GM12878 (cell line): Measurements from ENCODE around the gene TTC39C. TPM values are rescaled to one million over a fixed set of nuclear protein-coding genes. Genes with fewer than 3 reads are reported as not detected.

Source experiments
- ASH2L ChIP-seq: fragments of 300-600, 200-600 bp; sonication (generic); IDR thresholded peaks from 2 replicates; pipeline ENCODE4 v1.6.1; 2017; ENCODE audit warnings: low read depth, mild to moderate bottlenecking, borderline replicate concordance
- ATF7 ChIP-seq: fragments of 450-650 bp; IDR thresholded peaks from 2 replicates; pipeline ENCODE4 v1.6.1; 2016; ENCODE audit warnings: low read depth, mild to moderate bottlenecking
- BMI1 ChIP-seq: fragments of 450-650 bp; IDR thresholded peaks from 2 replicates; pipeline ENCODE4 v1.6.1; 2016; ENCODE audit warnings: mild to moderate bottlenecking, moderate library complexity, borderline replicate concordance
- CBFB ChIP-seq: IDR thresholded peaks from 2 replicates; pipeline ENCODE4 v1.6.1; 2016; ENCODE audit warnings: antibody characterized with exemption, low read depth
- CHD1 ChIP-seq: IDR thresholded peaks from 2 replicates; pipeline ENCODE4 v1.6.1; 2012; ENCODE audit warnings: low read depth, low read length, improper control_type of control experiment
- DPF2 ChIP-seq: fragments of 450-650 bp; IDR thresholded peaks from 2 replicates; pipeline ENCODE4 v1.6.1; 2017; ENCODE audit warnings: mild to moderate bottlenecking
- EP300 ChIP-seq, 2 experiments: fragments of 150-350 bp in 1 of 2; IDR thresholded peaks; 2 replicates each; pipeline ENCODE4 v1.6.1; 2011 to 2012; ENCODE audit warnings: low read depth in 2 of 2, low read length in 2 of 2, borderline replicate concordance in 1 of 2, improper control_type of control experiment in 1 of 2, inconsistent platforms in 1 of 2; ENCODE audit not compliant: control insufficient read depth in 1 of 2
- HCFC1 ChIP-seq: fragments of 150-350 bp; IDR thresholded peaks from 2 replicates; pipeline ENCODE4 v1.6.1; 2014; ENCODE audit warnings: low read length
- HDAC6 ChIP-seq: fragments of 200-600 bp; sonication (generic); IDR thresholded peaks from one replicate; pipeline ENCODE4 v1.8.0; 2017; ENCODE audit warnings: antibody characterized with exemption; ENCODE audit not compliant: unreplicated experiment
- KAT2A ChIP-seq: conservative IDR thresholded peaks from 2 replicates; pipeline ENCODE4 v1.6.1; 2011; ENCODE audit warnings: low read depth, low read length; ENCODE audit not compliant: control insufficient read depth
- KDM1A ChIP-seq: fragments of 200-600 bp; sonication (generic); IDR thresholded peaks from 2 replicates; pipeline ENCODE4 v1.6.1; 2016; ENCODE audit warnings: borderline replicate concordance
- MXI1 ChIP-seq: fragments of 150-350 bp; IDR thresholded peaks from 2 replicates; pipeline ENCODE4 v1.6.1; 2011; ENCODE audit warnings: low read depth, mild to moderate bottlenecking, inconsistent platforms, low read length, improper control_type of control experiment
- PML ChIP-seq: IDR thresholded peaks from 2 replicates; pipeline ENCODE4 v1.6.1; 2012; ENCODE audit warnings: low read length, inconsistent platforms
- POLR2A ChIP-seq: IDR thresholded peaks from 2 replicates; pipeline ENCODE4 v1.6.1; 2011; ENCODE audit warnings: low read depth, mild to moderate bottlenecking, low read length
- RCOR1 ChIP-seq: conservative IDR thresholded peaks from 2 replicates; pipeline ENCODE4 v1.6.1; 2012; ENCODE audit warnings: low read depth, low read length, improper control_type of control experiment
- SMAD5 ChIP-seq: IDR thresholded peaks from 2 replicates; pipeline ENCODE4 v1.6.1; 2016; ENCODE audit warnings: antibody characterized with exemption, low read depth
- SREBF2 ChIP-seq: IDR thresholded peaks from 2 replicates; pipeline ENCODE4 v1.6.1; 2012; ENCODE audit warnings: mild to moderate bottlenecking, low read length
- SUPT20H ChIP-seq: IDR thresholded peaks from 2 replicates; pipeline ENCODE4 v1.6.1; 2011; ENCODE audit warnings: low read depth, mild to moderate bottlenecking, low read length, moderate library complexity, borderline replicate concordance; ENCODE audit not compliant: control insufficient read depth
- SUZ12 ChIP-seq: fragments of 200-600 bp; sonication (generic); IDR thresholded peaks from one replicate; pipeline ENCODE4 v1.6.1; 2018; ENCODE audit warnings: antibody characterized with exemption, mild to moderate bottlenecking; ENCODE audit not compliant: unreplicated experiment
- TCF12 ChIP-seq: IDR thresholded peaks from 2 replicates; pipeline ENCODE4 v1.6.1; 2011; ENCODE audit warnings: low read depth, mild to moderate bottlenecking, low read length
- TCF7 ChIP-seq: IDR thresholded peaks from 2 replicates; pipeline ENCODE4 v1.6.1; 2014; ENCODE audit warnings: antibody characterized with exemption, borderline replicate concordance
- ZNF207 ChIP-seq: fragments of 450-650 bp; IDR thresholded peaks from 2 replicates; pipeline ENCODE4 v1.6.1; 2014; ENCODE audit warnings: antibody characterized with exemption, mild to moderate bottlenecking, borderline replicate concordance
- polyA plus RNA-seq, 11 experiments: library from polyadenylated mRNA; depleted of rRNA in 4 of 11; unstranded in 6 of 11; stranded (reverse) in 5 of 11; fragments of >200 nt; fragmentation: Nextera tagmentation in 4 of 11; fragmentation: Illumina TruSeq in 1 of 11; extraction: Ambion mirVana in 4 of 11; extraction: Trizol in 1 of 11; gene quantifications; 1 replicate in 1 of 11; 2 replicates in 10 of 11; pipeline versions ENCODE4 v1.2.1 to v1.2.3, GENCODE V29; 2011 to 2016; ENCODE audit warnings: inconsistent platforms in 2 of 11, missing spikeins in 2 of 11, low read depth in 1 of 11
- total RNA-seq, 4 experiments: library from RNA; depleted of rRNA in 3 of 4; stranded (reverse); fragments of >200 nt in 3 of 4; fragmentation: Illumina TruSeq in 1 of 4; extraction: Trizol in 1 of 4; gene quantifications; 2 replicates each; pipeline versions ENCODE4 v1.2.1 to v1.2.3, GENCODE V29; 2013 to 2021
- TF ChIP-seq, protein P1 (sequence below): fragments of 450-650 bp; IDR thresholded peaks from 2 replicates; pipeline ENCODE4 v1.6.1; 2016; ENCODE audit warnings: mild to moderate bottlenecking
- TF ChIP-seq, protein P2 (sequence below): fragments of 450-650 bp; IDR thresholded peaks from 2 replicates; pipeline ENCODE4 v1.6.1; 2018; ENCODE audit warnings: mild to moderate bottlenecking, low read depth, moderate library complexity; ENCODE audit not compliant: partially characterized antibody
- TF ChIP-seq, protein P3 (sequence below): fragments of 450-650 bp; conservative IDR thresholded peaks from 2 replicates; pipeline ENCODE4 v1.6.1; 2017; ENCODE audit warnings: mild to moderate bottlenecking, moderate library complexity
- TF ChIP-seq, protein P4 (sequence below): IDR thresholded peaks from 2 replicates; pipeline ENCODE4 v1.6.1; 2012; ENCODE audit warnings: low read depth, low read length, improper control_type of control experiment

TTC39C gene
- total and polyA plus RNA-seq, 10 of the 15 experiments (the other 5 are each of a cell fraction or from before 2014, with no cell fraction given): 21.1 to 91.0 (median 64.8) TPM

DNA sequence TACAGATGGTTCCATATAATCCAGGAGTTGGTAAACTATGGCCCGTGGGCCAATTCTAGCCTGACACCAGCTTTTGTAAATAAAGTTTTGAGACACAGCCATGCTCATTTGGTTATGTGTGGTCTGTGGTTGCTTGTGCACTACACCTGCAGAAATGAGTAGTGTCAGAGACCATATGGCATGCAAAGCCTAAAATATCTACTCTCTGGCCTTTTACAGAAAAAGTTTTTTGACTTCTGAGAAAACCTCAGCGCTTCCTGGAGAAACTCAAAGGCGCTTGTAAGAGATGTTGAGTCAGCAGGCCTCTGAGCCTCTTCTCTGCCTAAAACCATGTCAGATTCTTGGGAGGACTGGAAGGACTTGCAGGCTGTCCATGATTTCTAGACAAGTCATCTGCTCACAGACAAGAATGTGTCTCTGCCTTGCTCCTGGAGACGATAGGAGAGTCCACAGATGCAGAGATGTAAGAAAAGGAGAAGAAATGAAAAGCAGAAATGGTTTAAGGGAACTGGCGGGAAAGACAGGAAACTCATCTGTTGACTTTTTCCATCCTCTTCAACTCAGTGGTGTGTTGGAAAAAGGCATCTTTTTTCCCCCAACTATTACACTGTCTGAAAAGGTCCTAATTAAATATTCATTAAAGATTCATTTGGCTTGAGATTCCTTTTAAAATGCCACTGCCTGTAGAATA, 5.2 kb downstream of the TTC39C start (continued):
- TF ChIP-seq, protein P1, sequence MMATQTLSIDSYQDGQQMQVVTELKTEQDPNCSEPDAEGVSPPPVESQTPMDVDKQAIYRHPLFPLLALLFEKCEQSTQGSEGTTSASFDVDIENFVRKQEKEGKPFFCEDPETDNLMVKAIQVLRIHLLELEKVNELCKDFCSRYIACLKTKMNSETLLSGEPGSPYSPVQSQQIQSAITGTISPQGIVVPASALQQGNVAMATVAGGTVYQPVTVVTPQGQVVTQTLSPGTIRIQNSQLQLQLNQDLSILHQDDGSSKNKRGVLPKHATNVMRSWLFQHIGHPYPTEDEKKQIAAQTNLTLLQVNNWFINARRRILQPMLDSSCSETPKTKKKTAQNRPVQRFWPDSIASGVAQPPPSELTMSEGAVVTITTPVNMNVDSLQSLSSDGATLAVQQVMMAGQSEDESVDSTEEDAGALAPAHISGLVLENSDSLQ: 0 out of 2 replicates have a peak, but pooled peaks have one; percentile 21
- no peak for TF ChIP-seq CHD1
- TF ChIP-seq CBFB: peak; percentile 99
- TF ChIP-seq SMAD5: no peak
- no peak for TF ChIP-seq SREBF2
- no peak for TF ChIP-seq PML
- 0 out of 2 replicates have a peak, but pooled peaks have one; percentile 40 for TF ChIP-seq ZNF207
- peak; percentile 97 for TF ChIP-seq TCF12
- no peak for TF ChIP-seq BMI1
- TF ChIP-seq SUZ12: no peak
- TF ChIP-seq RCOR1: 0 out of 2 replicates have a peak, but pooled peaks have one; percentile 31
- TF ChIP-seq TCF7: peak; percentile 82
- 0 out of 2 replicates have a peak, but pooled peaks have one; percentile 32 for TF ChIP-seq POLR2A
- 0 out of 2 replicates have a peak, but pooled peaks have one; percentile 65 for TF ChIP-seq MXI1
- TF ChIP-seq SUPT20H: no peak
- TF ChIP-seq, protein P2, sequence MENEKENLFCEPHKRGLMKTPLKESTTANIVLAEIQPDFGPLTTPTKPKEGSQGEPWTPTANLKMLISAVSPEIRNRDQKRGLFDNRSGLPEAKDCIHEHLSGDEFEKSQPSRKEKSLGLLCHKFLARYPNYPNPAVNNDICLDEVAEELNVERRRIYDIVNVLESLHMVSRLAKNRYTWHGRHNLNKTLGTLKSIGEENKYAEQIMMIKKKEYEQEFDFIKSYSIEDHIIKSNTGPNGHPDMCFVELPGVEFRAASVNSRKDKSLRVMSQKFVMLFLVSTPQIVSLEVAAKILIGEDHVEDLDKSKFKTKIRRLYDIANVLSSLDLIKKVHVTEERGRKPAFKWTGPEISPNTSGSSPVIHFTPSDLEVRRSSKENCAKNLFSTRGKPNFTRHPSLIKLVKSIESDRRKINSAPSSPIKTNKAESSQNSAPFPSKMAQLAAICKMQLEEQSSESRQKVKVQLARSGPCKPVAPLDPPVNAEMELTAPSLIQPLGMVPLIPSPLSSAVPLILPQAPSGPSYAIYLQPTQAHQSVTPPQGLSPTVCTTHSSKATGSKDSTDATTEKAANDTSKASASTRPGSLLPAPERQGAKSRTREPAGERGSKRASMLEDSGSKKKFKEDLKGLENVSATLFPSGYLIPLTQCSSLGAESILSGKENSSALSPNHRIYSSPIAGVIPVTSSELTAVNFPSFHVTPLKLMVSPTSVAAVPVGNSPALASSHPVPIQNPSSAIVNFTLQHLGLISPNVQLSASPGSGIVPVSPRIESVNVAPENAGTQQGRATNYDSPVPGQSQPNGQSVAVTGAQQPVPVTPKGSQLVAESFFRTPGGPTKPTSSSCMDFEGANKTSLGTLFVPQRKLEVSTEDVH: no peak
- TF ChIP-seq ATF7: peak; percentile 77
- no peak for TF ChIP-seq KAT2A
- TF ChIP-seq, protein P3, sequence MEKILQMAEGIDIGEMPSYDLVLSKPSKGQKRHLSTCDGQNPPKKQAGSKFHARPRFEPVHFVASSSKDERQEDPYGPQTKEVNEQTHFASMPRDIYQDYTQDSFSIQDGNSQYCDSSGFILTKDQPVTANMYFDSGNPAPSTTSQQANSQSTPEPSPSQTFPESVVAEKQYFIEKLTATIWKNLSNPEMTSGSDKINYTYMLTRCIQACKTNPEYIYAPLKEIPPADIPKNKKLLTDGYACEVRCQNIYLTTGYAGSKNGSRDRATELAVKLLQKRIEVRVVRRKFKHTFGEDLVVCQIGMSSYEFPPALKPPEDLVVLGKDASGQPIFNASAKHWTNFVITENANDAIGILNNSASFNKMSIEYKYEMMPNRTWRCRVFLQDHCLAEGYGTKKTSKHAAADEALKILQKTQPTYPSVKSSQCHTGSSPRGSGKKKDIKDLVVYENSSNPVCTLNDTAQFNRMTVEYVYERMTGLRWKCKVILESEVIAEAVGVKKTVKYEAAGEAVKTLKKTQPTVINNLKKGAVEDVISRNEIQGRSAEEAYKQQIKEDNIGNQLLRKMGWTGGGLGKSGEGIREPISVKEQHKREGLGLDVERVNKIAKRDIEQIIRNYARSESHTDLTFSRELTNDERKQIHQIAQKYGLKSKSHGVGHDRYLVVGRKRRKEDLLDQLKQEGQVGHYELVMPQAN: no peak
- no peak for TF ChIP-seq ASH2L
- TF ChIP-seq KDM1A: no peak
- TF ChIP-seq, protein P4, sequence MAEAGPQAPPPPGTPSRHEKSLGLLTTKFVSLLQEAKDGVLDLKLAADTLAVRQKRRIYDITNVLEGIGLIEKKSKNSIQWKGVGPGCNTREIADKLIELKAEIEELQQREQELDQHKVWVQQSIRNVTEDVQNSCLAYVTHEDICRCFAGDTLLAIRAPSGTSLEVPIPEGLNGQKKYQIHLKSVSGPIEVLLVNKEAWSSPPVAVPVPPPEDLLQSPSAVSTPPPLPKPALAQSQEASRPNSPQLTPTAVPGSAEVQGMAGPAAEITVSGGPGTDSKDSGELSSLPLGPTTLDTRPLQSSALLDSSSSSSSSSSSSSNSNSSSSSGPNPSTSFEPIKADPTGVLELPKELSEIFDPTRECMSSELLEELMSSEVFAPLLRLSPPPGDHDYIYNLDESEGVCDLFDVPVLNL: no peak
- TF ChIP-seq HCFC1: no peak
- TF ChIP-seq EP300 (IDR thresholded peaks at IDR 0.05; ENCODE audit: borderline replicate concordance in 1 of 2, control insufficient read depth in 1 of 2, low read depth in 2 of 2, low read length in 2 of 2): peak; percentile 85 to 92
- no peak for TF ChIP-seq HDAC6
- TF ChIP-seq DPF2: peak; percentile 86
